GM12878 (cell line): ENCODE results near the gene HIC1. TPM values are rescaled to one million over a fixed set of nuclear protein-coding genes. Genes with fewer than 3 reads are reported as not detected.

Source experiments
- ATAC-seq: fragments of 200-7000 bp; cut with Tn5 transposase; 3 replicates; pipeline ENCODE4 v1.9.1; 2020; ENCODE audit warnings: mild to moderate bottlenecking, moderate library complexity
- BruUV-seq: library from RNA; stranded (reverse); fragments of 400-500 nt; replicated peaks from 2 replicates; lab custom pipeline; 2021; lab: Mats Ljungman, UMichigan
- CTCF ChIA-PET: fragments of 300-600 bp; sonication (Branson Sonifier 250); formaldehyde crosslinking; extraction: SDS; loops from one replicate; lab custom pipeline; 2021; ENCODE audit warnings: inconsistent platforms; lab: Yijun Ruan, JAX
- POLR2A ChIA-PET: fragments of 350-600 bp; formaldehyde crosslinking; extraction: SDS; loops from one replicate; lab custom pipeline; 2021; ENCODE audit warnings: inconsistent platforms; lab: Charles Lee
- RAD21 ChIA-PET: fragments of 300-600 bp; sonication (Branson Sonifier 250); formaldehyde crosslinking; loops from one replicate; lab custom pipeline; 2023; ENCODE audit warnings: antibody characterized with exemption; ENCODE audit not compliant: unreplicated experiment; lab: Charles Lee
- SMC1A ChIA-PET: fragments of 300-600 bp; sonication (Branson Sonifier 250); formaldehyde crosslinking; loops from one replicate; lab custom pipeline; 2023; ENCODE audit not compliant: unreplicated experiment, uncharacterized antibody; lab: Charles Lee
- DNase-seq: peaks from one replicate; pipeline ENCODE4 v3.0.0-alpha.2; 2011; ENCODE audit warnings: low read depth, low spot score
- FAIRE-seq: peaks from 3 replicates; lab custom pipeline; 2011; peaks lifted over from hg19 to GRCh38; lab: Jason Lieb, UNC
- H2AFZ ChIP-seq: 2 replicates; pipeline ENCODE4 v1.6.0; 2011; ENCODE audit warnings: low read depth, low read length, control low read depth; ENCODE audit not compliant: control insufficient read depth
- H3K27ac ChIP-seq: 2 replicates; pipeline ENCODE4 v1.5.1; 2011; ENCODE audit warnings: control low read depth; ENCODE audit not compliant: control insufficient read depth, insufficient read depth
- H3K27me3 ChIP-seq, 2 experiments: replicated peaks in 1 of 2; 2 replicates each; pipeline versions ENCODE4 v1.6.0 to v1.6.1; 2011; ENCODE audit warnings: low read length in 1 of 2; ENCODE audit not compliant: control insufficient read depth in 2 of 2, insufficient read depth in 2 of 2
- H3K36me3 ChIP-seq, 2 experiments: 2 replicates each; pipeline ENCODE4 v1.5.1; 2011; ENCODE audit warnings: low read length in 1 of 2; ENCODE audit not compliant: control insufficient read depth in 2 of 2, insufficient read depth in 2 of 2
- H3K4me1 ChIP-seq: 2 replicates; pipeline ENCODE4 v1.6.1; 2011; ENCODE audit warnings: mild to moderate bottlenecking, low read length, moderate library complexity, mixed read lengths; ENCODE audit not compliant: control insufficient read depth, insufficient read depth
- H3K4me2 ChIP-seq: 2 replicates; pipeline ENCODE4 v1.6.0; 2011; ENCODE audit warnings: control low read depth; ENCODE audit not compliant: control insufficient read depth, insufficient read depth
- H3K4me3 ChIP-seq: fragments of 200-600 bp; sonication (generic); 2 replicates; pipeline ENCODE4 v1.5.1; 2016
- H3K79me2 ChIP-seq: 2 replicates; pipeline ENCODE4 v1.6.0; 2011; ENCODE audit warnings: low read length; ENCODE audit not compliant: control insufficient read depth, insufficient read depth
- H3K9ac ChIP-seq: 2 replicates; pipeline ENCODE4 v1.8.0; 2011; ENCODE audit warnings: low read length, control low read depth, mixed read lengths; ENCODE audit not compliant: control insufficient read depth, insufficient read depth
- H3K9me3 ChIP-seq: replicated peaks from 3 replicates; pipeline ENCODE4 v1.5.1; 2011; ENCODE audit warnings: mild to moderate bottlenecking, low read length; ENCODE audit not compliant: control insufficient read depth, insufficient read depth
- H4K20me1 ChIP-seq: 2 replicates; pipeline ENCODE4 v1.6.0; 2011; ENCODE audit not compliant: control insufficient read depth, insufficient read depth
- RCOR1 ChIP-seq: conservative IDR thresholded peaks from 2 replicates; pipeline ENCODE4 v1.6.1; 2012; ENCODE audit warnings: low read depth, low read length, improper control_type of control experiment
- WGBS: methylation state at CpG from one replicate; pipeline ENCODE4 v1.1.6; 2016; ENCODE audit warnings: low lambda C conversion rate; ENCODE audit not compliant: insufficient replicate concordance, insufficient coverage; ENCODE audit errors: missing lambda C conversion rate; 5-methylcytosine and 5-hydroxymethylcytosine counted together
- in situ Hi-C: fragments of 300-500 bp; cut with MboI; formaldehyde crosslinking; loops from 9 replicates; pipeline ENCODE4 v1.14.3; 2018; ENCODE audit warnings: mixed read lengths
- intact Hi-C: fragments of 100-400 bp; cut with micrococcal nuclease; formaldehyde crosslinking; loops from one replicate; pipeline ENCODE4 v1.14.2; 2022; ENCODE audit not compliant: unreplicated experiment
- polyA plus RNA-seq, 11 experiments: library from polyadenylated mRNA; depleted of rRNA in 4 of 11; unstranded in 6 of 11; stranded (reverse) in 5 of 11; fragments of >200 nt; fragmentation: Nextera tagmentation in 4 of 11; fragmentation: Illumina TruSeq in 1 of 11; extraction: Ambion mirVana in 4 of 11; extraction: Trizol in 1 of 11; gene quantifications; 1 replicate in 1 of 11; 2 replicates in 10 of 11; pipeline versions ENCODE4 v1.2.1 to v1.2.3, GENCODE V29; 2011 to 2016; ENCODE audit warnings: inconsistent platforms in 2 of 11, missing spikeins in 2 of 11, low read depth in 1 of 11
- total RNA-seq, 4 experiments: library from RNA; depleted of rRNA in 3 of 4; stranded (reverse); fragments of >200 nt in 3 of 4; fragmentation: Illumina TruSeq in 1 of 4; extraction: Trizol in 1 of 4; gene quantifications; 2 replicates each; pipeline versions ENCODE4 v1.2.1 to v1.2.3, GENCODE V29; 2013 to 2021
- TF ChIP-seq, protein P1 (sequence below): IDR thresholded peaks from 2 replicates; pipeline ENCODE4 v1.6.1; 2011; ENCODE audit warnings: borderline replicate concordance, low read depth, mild to moderate bottlenecking, moderate library complexity, low read length; ENCODE audit not compliant: insufficient read depth, poor library complexity, severe bottlenecking

HIC1 gene
- total and polyA plus RNA-seq, 10 of the 15 experiments (the other 5 are each of a cell fraction or from before 2014, with no cell fraction given): 0.11 to 61.1 (median 4.9) TPM

DNA sequence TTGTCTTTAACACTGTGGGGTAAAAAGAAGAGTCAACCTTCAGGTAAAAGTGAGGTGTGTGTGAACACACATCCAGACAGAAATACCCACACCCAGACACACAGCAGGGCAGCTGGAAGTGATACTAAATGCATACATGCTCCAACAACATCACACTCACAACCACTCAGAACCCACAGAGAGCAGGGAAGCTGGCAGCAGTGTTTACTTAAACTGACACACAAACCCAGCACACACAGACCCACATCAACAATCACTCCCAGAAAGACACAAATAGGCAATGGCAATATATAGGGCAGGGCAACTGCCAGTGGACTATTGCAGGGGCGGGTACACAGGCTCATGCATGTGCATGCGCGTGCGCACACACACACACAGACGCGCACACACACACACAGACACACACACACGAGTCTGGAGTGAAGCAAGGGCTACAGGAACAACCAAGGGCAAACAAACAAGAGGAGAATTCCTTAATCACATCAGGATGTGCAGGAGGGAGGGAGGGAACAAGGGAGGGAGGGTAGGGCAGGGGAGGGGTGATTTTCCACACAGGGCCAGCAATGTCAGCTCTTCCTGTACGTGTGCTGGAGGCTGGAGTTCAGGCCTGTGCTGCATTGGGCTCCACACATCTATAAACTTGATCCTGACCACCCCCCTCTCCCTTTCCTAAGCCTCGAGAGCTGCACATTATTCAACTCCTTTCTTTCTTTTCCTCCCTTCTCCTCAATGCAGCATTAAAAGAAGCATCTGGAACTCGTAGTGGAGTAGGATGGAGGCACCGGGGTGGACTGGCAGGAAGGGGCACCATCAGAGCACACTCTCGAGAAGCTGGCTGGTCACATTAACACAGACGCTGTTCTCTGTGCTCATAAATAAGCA lies 30.1 kb downstream of the HIC1 start:
- peaks cover 6% of the 10 kb centered on the region for H3K79me2 ChIP-seq
- H3K4me2 ChIP-seq: no peak overlapping the region
- H3K4me1 ChIP-seq: peaks cover 65% of the 10 kb centered on the region
- no TSS peak for BruUV-seq
- H3K27ac ChIP-seq: peak overlapping the region; percentile 92
- ATAC-seq: no peak
- no peak for DNase-seq
- FAIRE-seq: no peak
- 97% methylated on average over 12 of the region's 13 CpGs for WGBS
- H3K36me3 ChIP-seq: peaks cover 11 to 16% of the 10 kb centered on the region in 2 experiments
- no peak overlapping the region for H3K9ac ChIP-seq
- ChIA-PET SMC1A (interaction anchor here (0.9 to 7.1 kb wide), 12 partner anchors 14 to 199 kb away, joined by 3 to 107 read pairs (median 10); no protein-coding TSS in a partner anchor), RAD21 (interaction anchor here (1.2 to 10.4 kb wide), 7 partner anchors 10 to 182 kb away, joined by 3 to 160 read pairs (median 13); partner anchors contain the start of gene HIC1), CTCF (interaction anchor here (0.7 to 11.4 kb wide), 8 partner anchors 13 to 198 kb away, joined by 3 to 126 read pairs (median 6); partner anchors contain the start of gene HIC1), POLR2A (interaction anchor here (1.1 to 10.8 kb wide), 4 partner anchors 16 to 182 kb away, joined by 3 to 148 read pairs (median 6); no protein-coding TSS in a partner anchor)
- intact Hi-C loops: no loop called here
- no peaks in the 10 kb centered on the region for H3K27me3 ChIP-seq
- no peak overlapping the region for H3K4me3 ChIP-seq
- TF ChIP-seq, protein P1, sequence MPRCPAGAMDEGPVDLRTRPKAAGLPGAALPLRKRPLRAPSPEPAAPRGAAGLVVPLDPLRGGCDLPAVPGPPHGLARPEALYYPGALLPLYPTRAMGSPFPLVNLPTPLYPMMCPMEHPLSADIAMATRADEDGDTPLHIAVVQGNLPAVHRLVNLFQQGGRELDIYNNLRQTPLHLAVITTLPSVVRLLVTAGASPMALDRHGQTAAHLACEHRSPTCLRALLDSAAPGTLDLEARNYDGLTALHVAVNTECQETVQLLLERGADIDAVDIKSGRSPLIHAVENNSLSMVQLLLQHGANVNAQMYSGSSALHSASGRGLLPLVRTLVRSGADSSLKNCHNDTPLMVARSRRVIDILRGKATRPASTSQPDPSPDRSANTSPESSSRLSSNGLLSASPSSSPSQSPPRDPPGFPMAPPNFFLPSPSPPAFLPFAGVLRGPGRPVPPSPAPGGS: peak; percentile 62
- TF ChIP-seq RCOR1: no peak
- in situ Hi-C loops: no loop called here
- no peaks in the 10 kb centered on the region for H4K20me1 ChIP-seq
- no peak overlapping the region for H2AFZ ChIP-seq
- H3K9me3 ChIP-seq: no peaks in the 10 kb centered on the region
